HL-60 (cell line): ENCODE data around the gene CMTM8.
A peak's percentile ranks its signal among the peaks of the same experiment; 100 is the strongest.

ENCODE experiments used
- DNase-seq, 2 experiments: peaks; one replicate each; pipeline ENCODE4 v3.0.0-alpha.2; 2010 to 2020; ENCODE audit warnings: low read depth in 1 of 2, low spot score in 1 of 2
- H3K27ac ChIP-seq: fragments of 250-450 bp; sonication (Bioruptor Pico); replicated peaks from 2 replicates; pipeline ENCODE4 v1.5.1; 2020; ENCODE audit warnings: mild to moderate bottlenecking, moderate library complexity
- H3K27me3 ChIP-seq: fragments of 250-450 bp; sonication (Bioruptor Pico); 2 replicates; pipeline ENCODE4 v1.5.1; 2021; ENCODE audit warnings: mild to moderate bottlenecking, moderate library complexity; ENCODE audit not compliant: insufficient read depth, poor library complexity, severe bottlenecking
- H3K4me3 ChIP-seq: replicated peaks from 2 replicates; pipeline ENCODE4 v1.5.1; 2011; ENCODE audit warnings: mild to moderate bottlenecking, control low read depth, low read length; ENCODE audit not compliant: insufficient read depth
- CTCF ChIP-seq: IDR thresholded peaks from one replicate; pipeline ENCODE4 v1.5.1; 2011; ENCODE audit warnings: low read length, control low read depth, inconsistent platforms; ENCODE audit not compliant: insufficient read depth
- GABPA ChIP-seq: IDR thresholded peaks from 2 replicates; pipeline ENCODE4 v1.6.1; 2012; ENCODE audit warnings: low read depth
- POLR2AphosphoS5 ChIP-seq: IDR thresholded peaks from 2 replicates; pipeline ENCODE4 v1.6.1; 2012; ENCODE audit warnings: low read depth
- REST ChIP-seq: IDR thresholded peaks from 2 replicates; pipeline ENCODE4 v1.6.1; 2012; ENCODE audit warnings: low read depth; ENCODE audit not compliant: insufficient replicate concordance
- SPI1 ChIP-seq: IDR thresholded peaks from 2 replicates; pipeline ENCODE4 v1.6.1; 2012; ENCODE audit warnings: low read depth, mild to moderate bottlenecking, borderline replicate concordance

CMTM8 gene

GRCh38 chr3:32240159-32240545 lies 1.7 kb downstream of the CMTM8 start:
- Histone ChIP-seq H3K27ac (no peak overlapping the region), H3K27me3 (no peaks in the 10 kb centered on the region), H3K4me3 (no peak overlapping the region)
- peak in 1 of 2 experiments; percentile 9 for DNase-seq
- TF ChIP-seq POLR2AphosphoS5 = no peak
- no peak for TF ChIP-seq REST
- no peak for TF ChIP-seq GABPA
- TF ChIP-seq SPI1 = no peak
- TF ChIP-seq CTCF = no peak

GRCh38 chr3:32241100-32241499 lies 2.6 kb downstream of the CMTM8 start:
- no peak overlapping the region for H3K4me3 ChIP-seq
- H3K27me3 ChIP-seq = no peaks in the 10 kb centered on the region
- TF ChIP-seq CTCF = no peak
- TF ChIP-seq POLR2AphosphoS5 = no peak
- no peak overlapping the region for H3K27ac ChIP-seq
- DNase-seq = no peak

GRCh38 chr3:32243519-32243918 lies 5.0 kb downstream of the CMTM8 start:
- Histone ChIP-seq H3K4me3 (no peak overlapping the region), H3K27ac (no peak overlapping the region), H3K27me3 (no peaks in the 10 kb centered on the region)
- no peak for TF ChIP-seq SPI1
- TF ChIP-seq POLR2AphosphoS5 = no peak
- no peak for TF ChIP-seq CTCF
- no peak for TF ChIP-seq REST
- no peak for TF ChIP-seq GABPA
- no peak for DNase-seq

- no peak for DNase-seq
- Histone ChIP-seq H3K27me3 (no peaks in the 10 kb centered on the region), H3K27ac (no peak overlapping the region), H3K4me3 (no peak overlapping the region)
- TF ChIP-seq CTCF = no peak
- TF ChIP-seq GABPA = no peak
- no peak for TF ChIP-seq SPI1
- TF ChIP-seq POLR2AphosphoS5 = no peak
Measured at GRCh38 chr3:32245200-32245599, 6.7 kb downstream of the CMTM8 start.
